IPS-18a (cell line): Measurements from ENCODE around the gene ZNF729.
"Not testable (repeated sequence)": the region's sequence is repeated elsewhere in the genome, so short reads cannot be mapped to it uniquely, and the experiment has no call there.

Experiments used
- H3K27ac ChIP-seq: one replicate; pipeline ENCODE4 v1.5.1; 2013; ENCODE audit warnings: low read length
- H3K27me3 ChIP-seq: one replicate; pipeline ENCODE4 v1.6.1; 2013; ENCODE audit warnings: mild to moderate bottlenecking, low read length; ENCODE audit not compliant: control insufficient read depth, insufficient read depth
- H3K36me3 ChIP-seq: one replicate; pipeline ENCODE4 v1.6.1; 2013; ENCODE audit warnings: low read depth, low read length; ENCODE audit not compliant: control insufficient read depth
- H3K4me1 ChIP-seq: one replicate; pipeline ENCODE4 v1.6.1; 2013; ENCODE audit warnings: low read depth, low read length; ENCODE audit not compliant: control insufficient read depth
- H3K4me3 ChIP-seq: one replicate; pipeline ENCODE4 v1.5.1; 2013; ENCODE audit warnings: low read length
- H3K9ac ChIP-seq: one replicate; pipeline ENCODE4 v1.6.1; 2013; ENCODE audit warnings: mild to moderate bottlenecking, low read length, moderate library complexity
- H3K9me3 ChIP-seq: one replicate; pipeline ENCODE4 v1.6.1; 2013; ENCODE audit warnings: low read depth, low read length; ENCODE audit not compliant: control insufficient read depth

ZNF729 gene

DNA sequence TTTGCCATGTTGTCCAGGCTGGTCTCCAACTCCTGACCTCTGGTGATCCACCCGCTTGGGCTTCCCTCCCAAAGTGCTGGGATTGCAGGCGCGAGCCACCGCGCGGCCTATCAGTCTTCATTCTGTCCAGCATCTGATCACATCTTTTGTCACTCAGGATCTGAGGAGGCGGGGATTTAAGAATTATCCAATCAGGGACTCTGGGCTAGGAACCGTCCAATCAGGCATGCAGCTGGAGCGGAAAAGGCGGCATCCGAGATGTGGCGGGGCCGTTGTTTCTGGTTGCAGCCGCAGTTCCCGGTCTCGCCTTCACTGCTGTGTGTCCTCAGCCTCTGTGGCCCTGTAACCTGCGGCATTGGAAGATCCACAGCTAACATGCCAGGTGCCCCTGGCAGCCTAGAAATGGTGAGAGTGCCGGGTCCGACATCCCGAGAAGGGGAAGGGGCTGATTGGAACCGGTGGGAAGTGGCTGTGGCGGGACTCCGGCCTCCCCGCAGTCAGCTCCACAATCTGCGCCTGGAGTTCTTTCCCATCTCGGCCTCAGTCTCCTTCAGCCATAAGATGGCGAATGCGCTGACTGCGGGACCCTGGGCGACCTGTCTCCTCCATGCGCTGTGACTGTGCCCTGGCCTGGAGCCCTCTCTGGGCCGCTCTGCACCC, at the start of gene ZNF729:
Gene ZNF729, plus strand, starts transcription at position 291 of the 660 bp plus-strand sequence. Its CDS starts 85 bp downstream, at position 376.
- H3K4me1 ChIP-seq: no peaks in the 10 kb centered on the region
- no peak within 1 kb of the TSS for H3K27ac ChIP-seq
- H3K9me3 ChIP-seq: peaks cover 48% of the 10 kb centered on the region
- no peak within 1 kb of the TSS for H3K9ac ChIP-seq
- H3K4me3 ChIP-seq: no peak within 1 kb of the TSS
- H3K36me3 ChIP-seq: no peaks in the 10 kb centered on the region
- no peaks in the 10 kb centered on the region for H3K27me3 ChIP-seq

DNA sequence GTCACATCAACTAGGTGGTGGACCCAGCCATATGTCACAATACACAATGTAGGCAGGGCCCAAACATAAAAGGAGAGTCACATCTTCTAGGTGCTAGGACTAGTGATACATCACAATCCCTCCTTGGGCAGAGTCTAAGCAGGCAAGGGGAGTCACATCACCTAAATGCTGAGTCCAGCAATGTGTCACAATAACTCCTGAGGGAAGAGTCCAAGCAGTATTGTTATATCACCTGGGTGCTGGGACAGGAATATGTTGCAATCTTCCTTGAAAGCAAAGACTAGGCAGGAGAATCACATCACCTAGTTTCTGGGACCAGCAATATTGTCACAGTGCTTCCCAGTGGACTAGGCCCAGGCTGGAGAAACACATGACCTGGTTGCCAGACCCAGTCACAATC, 29.4 kb upstream of the ZNF729 start:
- Histone ChIP-seq H3K27me3 (no peaks in the 10 kb centered on the region), H3K9me3 (peaks cover 68% of the 10 kb centered on the region), H3K4me1 (no peaks in the 10 kb centered on the region), H3K9ac (no peak overlapping the region), H3K36me3 (no peaks in the 10 kb centered on the region), H3K27ac (no peak overlapping the region), H3K4me3 (no peak overlapping the region)

DNA sequence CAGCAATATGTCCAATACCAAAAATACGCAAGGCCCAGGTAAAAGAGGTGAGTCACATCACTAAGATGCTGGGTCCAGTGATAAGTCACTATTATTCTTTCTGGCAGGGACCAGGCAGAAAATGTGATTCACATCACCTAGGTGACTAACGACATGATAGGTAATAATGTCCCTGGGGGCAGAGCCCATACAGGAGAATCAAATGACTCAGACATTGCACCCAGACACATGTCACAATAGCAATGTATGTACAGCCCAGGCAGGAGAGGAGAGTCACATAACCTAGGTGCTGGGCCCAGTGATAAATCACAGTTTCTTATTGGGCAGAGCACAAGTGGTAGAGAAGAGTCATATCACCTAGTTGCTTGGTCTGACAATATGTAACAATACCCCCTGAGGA, 28.9 kb upstream of the ZNF729 start:
- Histone ChIP-seq H3K27me3 (no peaks in the 10 kb centered on the region), H3K4me1 (no peaks in the 10 kb centered on the region), H3K9ac (no peak overlapping the region), H3K9me3 (peaks cover 73% of the 10 kb centered on the region), H3K27ac (no peak overlapping the region), H3K36me3 (no peaks in the 10 kb centered on the region), H3K4me3 (no peak overlapping the region)

GRCh38 chr19:22257916-22258315, 28.3 kb upstream of the ZNF729 start:
- Histone ChIP-seq H3K9ac (no peak overlapping the region), H3K36me3 (no peaks in the 10 kb centered on the region), H3K4me3 (no peak overlapping the region), H3K27ac (no peak overlapping the region), H3K4me1 (no peaks in the 10 kb centered on the region), H3K9me3 (peaks cover 74% of the 10 kb centered on the region), H3K27me3 (no peaks in the 10 kb centered on the region)

DNA sequence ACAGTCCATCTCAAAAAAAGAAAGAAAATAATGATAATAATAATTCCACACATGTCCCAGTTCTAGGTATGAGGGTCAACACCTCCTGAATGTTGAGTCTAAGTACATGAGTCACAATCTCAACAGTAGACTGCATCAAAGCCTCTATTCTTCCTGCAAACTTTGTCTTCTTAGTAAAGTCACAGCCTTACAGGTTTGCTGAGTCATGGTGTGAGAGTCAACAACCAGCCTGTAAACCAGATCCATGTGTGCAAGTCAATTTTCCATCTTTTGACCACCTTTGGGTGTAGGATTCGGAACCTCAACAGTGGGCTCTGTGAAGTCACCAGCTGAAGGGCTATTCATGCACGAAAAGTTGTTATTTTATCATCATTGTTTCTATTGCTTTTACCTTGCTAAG, 25.7 kb upstream of the ZNF729 start:
- Histone ChIP-seq H3K36me3 (no peaks in the 10 kb centered on the region), H3K4me3 (no peak overlapping the region), H3K9me3 (peaks cover 73% of the 10 kb centered on the region), H3K27ac (no peak overlapping the region), H3K9ac (no peak overlapping the region), H3K4me1 (no peaks in the 10 kb centered on the region), H3K27me3 (no peaks in the 10 kb centered on the region)

- H3K27me3 ChIP-seq: no peaks in the 10 kb centered on the region
- no peak overlapping the region for H3K4me3 ChIP-seq
- no peak overlapping the region for H3K9ac ChIP-seq
- peaks cover 72% of the 10 kb centered on the region for H3K9me3 ChIP-seq
- no peak overlapping the region for H3K27ac ChIP-seq
- no peaks in the 10 kb centered on the region for H3K4me1 ChIP-seq
- no peaks in the 10 kb centered on the region for H3K36me3 ChIP-seq
These were observed 24.6 kb upstream of the ZNF729 start for GRCh38 chr19:22261596-22261995.

DNA sequence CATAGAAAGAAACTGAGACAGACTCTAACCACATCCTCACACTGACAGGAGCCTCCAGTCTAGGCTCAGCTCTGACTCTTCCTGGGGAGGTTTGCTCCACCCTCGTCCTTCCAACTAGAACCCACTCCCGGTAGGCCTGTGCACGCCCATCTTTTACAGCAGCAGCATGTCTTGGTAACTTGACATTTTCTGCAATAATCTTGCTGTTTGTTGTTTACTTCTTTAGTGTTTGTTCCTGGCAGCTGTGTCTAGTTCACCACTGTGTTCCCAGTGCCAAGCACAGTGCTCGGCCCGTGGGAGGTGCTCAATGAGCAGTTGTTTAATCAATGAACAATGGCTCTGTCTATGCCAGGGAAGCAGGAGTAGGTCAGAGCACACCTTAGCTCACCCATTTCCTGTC, 23.1 kb upstream of the ZNF729 start:
- Histone ChIP-seq H3K36me3 (no peaks in the 10 kb centered on the region), H3K9ac (no peak overlapping the region), H3K9me3 (peaks cover 72% of the 10 kb centered on the region), H3K4me3 (no peak overlapping the region), H3K27me3 (no peaks in the 10 kb centered on the region), H3K27ac (no peak overlapping the region), H3K4me1 (no peaks in the 10 kb centered on the region)

- H3K9me3 ChIP-seq: peaks cover 60% of the 10 kb centered on the region
- H3K4me1 ChIP-seq, H3K36me3 ChIP-seq, H3K27me3 ChIP-seq, H3K4me3 ChIP-seq, H3K27ac ChIP-seq, H3K9ac ChIP-seq: not testable (repeated sequence)
These were observed 35.3 kb downstream of the ZNF729 start for GRCh38 chr19:22321554-22321953.

- no peak overlapping the region for H3K4me3 ChIP-seq
- no peaks in the 10 kb centered on the region for H3K27me3 ChIP-seq
- no peak overlapping the region for H3K9ac ChIP-seq
- no peaks in the 10 kb centered on the region for H3K4me1 ChIP-seq
- peaks cover 83% of the 10 kb centered on the region for H3K9me3 ChIP-seq
- H3K27ac ChIP-seq: no peak overlapping the region
- no peaks in the 10 kb centered on the region for H3K36me3 ChIP-seq
These were observed 40.0 kb downstream of the ZNF729 start for GRCh38 chr19:22326219-22326618.

DNA sequence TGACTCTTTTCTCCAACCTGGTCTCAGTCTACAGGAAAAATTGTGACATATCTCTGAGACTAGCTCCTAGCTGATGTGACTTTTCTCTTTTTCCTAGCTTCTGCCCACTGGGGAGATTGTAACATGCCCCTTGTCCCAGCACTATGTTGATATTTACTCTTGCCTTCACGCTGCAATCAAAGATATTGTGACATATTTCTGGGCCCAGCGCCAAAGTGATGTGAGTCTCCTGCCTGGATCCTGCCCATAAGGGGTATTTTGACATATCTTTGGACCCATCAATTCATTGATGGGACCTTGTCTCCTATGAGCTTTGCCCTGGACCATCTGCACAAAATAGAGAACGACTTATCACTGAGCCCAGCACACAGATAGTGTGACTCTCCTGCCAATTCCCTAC, 41.1 kb downstream of the ZNF729 start:
- Histone ChIP-seq H3K4me1 (no peaks in the 10 kb centered on the region), H3K4me3 (no peak overlapping the region), H3K27me3 (no peaks in the 10 kb centered on the region), H3K36me3 (no peaks in the 10 kb centered on the region), H3K9me3 (peaks cover 93% of the 10 kb centered on the region), H3K27ac (no peak overlapping the region), H3K9ac (no peak overlapping the region)

GRCh38 chr19:22331521-22331920, 45.3 kb downstream of the ZNF729 start:
- no peaks in the 10 kb centered on the region for H3K27me3 ChIP-seq
- H3K4me1 ChIP-seq: no peaks in the 10 kb centered on the region
- H3K9ac ChIP-seq: no peak overlapping the region
- H3K9me3 ChIP-seq: peaks cover 90% of the 10 kb centered on the region
- no peaks in the 10 kb centered on the region for H3K36me3 ChIP-seq
- no peak overlapping the region for H3K4me3 ChIP-seq
- no peak overlapping the region for H3K27ac ChIP-seq

DNA sequence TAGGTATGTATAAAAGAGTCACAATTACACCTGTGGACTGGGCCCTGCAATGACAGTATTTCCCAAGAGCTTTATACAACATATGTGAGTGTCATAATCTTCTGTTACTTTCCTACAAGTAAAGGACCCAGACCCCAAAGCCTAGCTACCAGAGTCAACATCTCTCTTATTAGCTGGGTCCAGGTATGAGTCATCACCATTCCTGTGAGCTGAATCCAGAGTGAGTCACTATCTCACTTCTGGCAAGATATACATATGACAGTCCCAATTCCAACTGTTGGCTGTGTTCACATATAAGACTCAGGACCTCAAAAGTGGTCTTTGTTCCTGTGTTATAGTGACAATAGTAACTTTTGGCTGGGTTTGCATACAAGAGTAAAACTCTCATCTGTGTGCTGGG, 46.7 kb downstream of the ZNF729 start:
- Histone ChIP-seq H3K9ac (no peak overlapping the region), H3K9me3 (peaks cover 90% of the 10 kb centered on the region), H3K27ac (no peak overlapping the region), H3K4me3 (no peak overlapping the region), H3K27me3 (no peaks in the 10 kb centered on the region), H3K4me1 (no peaks in the 10 kb centered on the region), H3K36me3 (no peaks in the 10 kb centered on the region)
